ENCODE measurements around the gene ZNF710. TPM values are rescaled to one million over a fixed set of nuclear protein-coding genes. Genes with fewer than 3 reads are reported as not detected.

Gene ZNF710
- total and polyA plus RNA-seq, 9 of the 15 experiments (the other 6 are each of a cell fraction or from before 2014, with no cell fraction given) = 0.56 to 14.2 (median 5.2) TPM

GRCh38 chr15:90059208-90059985, 58.3 kb downstream of the ZNF710 start (continued):
- no peak for TF ChIP-seq CTCFL (IDR thresholded peaks at IDR 0.05; ENCODE audit: borderline replicate concordance, insufficient read depth, low read depth, low read length, poor library complexity, severe bottlenecking)
- TF ChIP-seq ZNF384 (IDR thresholded peaks at IDR 0.05; ENCODE audit: low read depth, low read length) = no peak
- TF ChIP-seq KHSRP (IDR thresholded peaks at IDR 0.05) = no peak
- TF ChIP-seq DNMT1 (IDR thresholded peaks at IDR 0.05) = no peak
- no peak for TF ChIP-seq TEAD2 (tag; IDR thresholded peaks at IDR 0.05)
- TF ChIP-seq BHLHE40 (IDR thresholded peaks at IDR 0.05; ENCODE audit: low read length) = peak; percentile 71
- TF ChIP-seq CBFA2T2 (conservative IDR thresholded peaks at IDR 0.05) = no peak
- no peak for TF ChIP-seq ZKSCAN8 (CRISPR knock-in tag; IDR thresholded peaks at IDR 0.05)
- no peak for TF ChIP-seq CGGBP1 (CRISPR knock-in tag; IDR thresholded peaks at IDR 0.05)
- no peak for TF ChIP-seq ZNF212 (CRISPR knock-in tag; IDR thresholded peaks at IDR 0.05)
- TF ChIP-seq ZNF76 (CRISPR knock-in tag; IDR thresholded peaks at IDR 0.05; ENCODE audit: borderline replicate concordance) = no peak
- peak; percentile 89 for TF ChIP-seq L3MBTL2 (IDR thresholded peaks at IDR 0.05)
- no peak for TF ChIP-seq SIRT6 (IDR thresholded peaks at IDR 0.05; ENCODE audit: low read depth, low read length)
- no peak for TF ChIP-seq CBX2 (IDR thresholded peaks at IDR 0.05; ENCODE audit: insufficient read depth, low read length, poor library complexity, severe bottlenecking)
- peak; percentile 48 for TF ChIP-seq GABPA (tag; conservative IDR thresholded peaks at IDR 0.05; ENCODE audit: low read depth)
- TF ChIP-seq SRF (CRISPR knock-in tag; IDR thresholded peaks at IDR 0.05) = no peak
- no peak for TF ChIP-seq ARID3A (IDR thresholded peaks at IDR 0.05; ENCODE audit: borderline replicate concordance, low read depth, low read length)
- no peak for TF ChIP-seq TSC22D4 (tag; IDR thresholded peaks at IDR 0.05)
- TF ChIP-seq RCOR1 (IDR thresholded peaks at IDR 0.05; ENCODE audit: borderline replicate concordance in 1 of 2, low read depth in 2 of 2, low read length in 2 of 2) = peak in 1 of 2 experiments; percentile 36; a peak in 1 of 4 replicates
- TF ChIP-seq ZNF324 (CRISPR knock-in tag; IDR thresholded peaks at IDR 0.05) = no peak
- TF ChIP-seq PRDM10 (IDR thresholded peaks at IDR 0.05; ENCODE audit: partially characterized antibody) = no peak

Measured in K562 (cell line).